ENCODE measurements around the gene TNS1.

Gene TNS1

GRCh38 chr2:218027426-218028188 lies 24.8 kb upstream of the TNS1 start:
- Histone ChIP-seq H3K27ac (ENCODE audit: poor library complexity, severe bottlenecking) (no peak overlapping the region), H3K36me3 (ENCODE audit: low read depth) (no peaks in the 10 kb centered on the region), H3K27me3 (ENCODE audit: insufficient read depth, poor library complexity, severe bottlenecking) (no peaks in the 10 kb centered on the region), H3K4me3 (ENCODE audit: severe bottlenecking) (no peak overlapping the region), H3K4me1 (ENCODE audit: insufficient read depth, poor library complexity, severe bottlenecking) (peaks cover 18% of the 10 kb centered on the region), H3K9me3 (ENCODE audit: severe bottlenecking) (no peaks in the 10 kb centered on the region)
- no peak for DNase-seq (ENCODE audit: low spot score)
- no peak for ATAC-seq (ENCODE audit: low read depth)
- no peak for TF ChIP-seq CTCF (IDR thresholded peaks at IDR 0.05; ENCODE audit: poor library complexity, severe bottlenecking)

GRCh38 chr2:218026676-218027425 lies 24.1 kb upstream of the TNS1 start:
- no peak for TF ChIP-seq CTCF (IDR thresholded peaks at IDR 0.05; ENCODE audit: poor library complexity, severe bottlenecking)
- no peak for ATAC-seq (ENCODE audit: low read depth)
- Histone ChIP-seq H3K27ac (ENCODE audit: poor library complexity, severe bottlenecking) (no peak overlapping the region), H3K4me1 (ENCODE audit: insufficient read depth, poor library complexity, severe bottlenecking) (peaks cover 12% of the 10 kb centered on the region), H3K36me3 (ENCODE audit: low read depth) (no peaks in the 10 kb centered on the region), H3K9me3 (ENCODE audit: severe bottlenecking) (no peaks in the 10 kb centered on the region), H3K27me3 (ENCODE audit: insufficient read depth, poor library complexity, severe bottlenecking) (no peaks in the 10 kb centered on the region), H3K4me3 (ENCODE audit: severe bottlenecking) (no peak overlapping the region)
- DNase-seq (ENCODE audit: low spot score) = no peak

GRCh38 chr2:218026244-218026643 lies 23.4 kb upstream of the TNS1 start:
- no peak for TF ChIP-seq CTCF (IDR thresholded peaks at IDR 0.05; ENCODE audit: poor library complexity, severe bottlenecking)
- no peak overlapping the region for H3K4me3 ChIP-seq (ENCODE audit: severe bottlenecking)
- ATAC-seq (ENCODE audit: low read depth) (no peak), DNase-seq (ENCODE audit: low spot score) (peak; percentile 18)
- H3K27me3 ChIP-seq (ENCODE audit: insufficient read depth, poor library complexity, severe bottlenecking) = no peaks in the 10 kb centered on the region
- H3K27ac ChIP-seq (ENCODE audit: poor library complexity, severe bottlenecking) = no peak overlapping the region
- H3K4me1 ChIP-seq (ENCODE audit: insufficient read depth, poor library complexity, severe bottlenecking) = peaks cover 8% of the 10 kb centered on the region
- H3K9me3 ChIP-seq (ENCODE audit: severe bottlenecking) = no peaks in the 10 kb centered on the region
- no peaks in the 10 kb centered on the region for H3K36me3 ChIP-seq (ENCODE audit: low read depth)

GRCh38 chr2:218024871-218025270 lies 22.1 kb upstream of the TNS1 start:
- H3K9me3 ChIP-seq (ENCODE audit: severe bottlenecking) = no peaks in the 10 kb centered on the region
- DNase-seq (ENCODE audit: low spot score) (no peak), ATAC-seq (ENCODE audit: low read depth) (no peak)
- no peaks in the 10 kb centered on the region for H3K27me3 ChIP-seq (ENCODE audit: insufficient read depth, poor library complexity, severe bottlenecking)
- no peak overlapping the region for H3K4me3 ChIP-seq (ENCODE audit: severe bottlenecking)
- H3K27ac ChIP-seq (ENCODE audit: poor library complexity, severe bottlenecking) = no peak overlapping the region
- H3K4me1 ChIP-seq (ENCODE audit: insufficient read depth, poor library complexity, severe bottlenecking) = peaks cover 8% of the 10 kb centered on the region
- TF ChIP-seq CTCF (IDR thresholded peaks at IDR 0.05; ENCODE audit: poor library complexity, severe bottlenecking) = no peak
- no peaks in the 10 kb centered on the region for H3K36me3 ChIP-seq (ENCODE audit: low read depth)

GRCh38 chr2:218024336-218024735 lies 21.5 kb upstream of the TNS1 start:
- no peaks in the 10 kb centered on the region for H3K9me3 ChIP-seq (ENCODE audit: severe bottlenecking)
- H3K4me3 ChIP-seq (ENCODE audit: severe bottlenecking) = no peak overlapping the region
- ATAC-seq (ENCODE audit: low read depth) = no peak
- no peaks in the 10 kb centered on the region for H3K27me3 ChIP-seq (ENCODE audit: insufficient read depth, poor library complexity, severe bottlenecking)
- no peak for TF ChIP-seq CTCF (IDR thresholded peaks at IDR 0.05; ENCODE audit: poor library complexity, severe bottlenecking)
- no peak overlapping the region for H3K27ac ChIP-seq (ENCODE audit: poor library complexity, severe bottlenecking)
- DNase-seq (ENCODE audit: low spot score) = peak; percentile 32
- no peaks in the 10 kb centered on the region for H3K36me3 ChIP-seq (ENCODE audit: low read depth)
- H3K4me1 ChIP-seq (ENCODE audit: insufficient read depth, poor library complexity, severe bottlenecking) = peaks cover 8% of the 10 kb centered on the region

Data from RWPE2 (cell line).